Keratinocyte (primary cell): ENCODE results near the gene ROR1.

Experiments
- CTCF ChIP-seq, 3 experiments: IDR thresholded peaks in 1 of 3; conservative IDR thresholded peaks in 1 of 3; optimal IDR thresholded peaks in 1 of 3; 2 replicates in 2 of 3; 3 replicates in 1 of 3; pipeline versions ENCODE3 to v1.5.1; 2011; ENCODE audit warnings: low read length in 3 of 3, mild to moderate bottlenecking in 3 of 3, moderate library complexity in 2 of 3, control low read depth in 1 of 3, inconsistent platforms in 1 of 3; ENCODE audit not compliant: insufficient read depth in 2 of 3; ENCODE audit errors: extremely low read depth in 1 of 3
- EZH2 ChIP-seq: IDR thresholded peaks from one replicate; pipeline ENCODE4 v1.6.1; 2012; ENCODE audit warnings: inconsistent platforms, mild to moderate bottlenecking, low read length, moderate library complexity

DNA sequence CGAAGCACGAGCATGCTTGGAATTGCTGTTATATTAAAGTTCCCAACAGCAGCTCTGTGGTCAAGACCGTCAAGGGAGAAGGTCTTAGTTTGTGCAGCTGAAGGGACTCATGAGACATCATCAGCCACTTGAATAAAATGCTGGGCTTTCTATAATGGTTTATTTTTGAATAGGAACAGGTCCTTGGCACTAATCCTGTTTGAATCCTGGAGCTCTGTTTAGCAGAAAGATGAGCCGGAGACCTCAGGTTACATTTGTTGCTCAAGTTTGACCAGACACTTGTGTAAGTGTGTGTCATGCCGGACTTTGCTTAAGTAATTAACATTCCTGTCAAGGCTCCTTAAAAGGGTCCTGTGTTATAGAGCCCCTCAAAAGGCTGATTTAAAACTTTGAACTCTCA lies 186.5 kb downstream of the ROR1 start:
- no peak for TF ChIP-seq CTCF (optimal IDR thresholded peaks at IDR 0.05 in 1 of 3, IDR thresholded peaks at IDR 0.05 in 1 of 3, conservative IDR thresholded peaks at IDR 0.05 in 1 of 3; ENCODE audit: extremely low read depth in 1 of 3, insufficient read depth in 2 of 3, low read length in 3 of 3)
- no peak for TF ChIP-seq EZH2
